ENCODE measurements around the gene INPP5D.
"Not testable (repeated sequence)": the region's sequence is repeated elsewhere in the genome, so short reads cannot be mapped to it uniquely, and the experiment has no call there.

INPP5D gene

GRCh38 chr2:233064530-233065199 lies 4.5 kb downstream of the INPP5D start:
- FAIRE-seq (no peak), DNase-seq (ENCODE audit: insufficient read length, low spot score) (no peak)
- no peak for TF ChIP-seq POLR2A (IDR thresholded peaks at IDR 0.05; ENCODE audit: low read depth, low read length)

GRCh38 chr2:233065200-233065589 lies 5.1 kb downstream of the INPP5D start:
- DNase-seq (ENCODE audit: insufficient read length, low spot score); FAIRE-seq: not testable (repeated sequence)

- DNase-seq (ENCODE audit: insufficient read length, low spot score) (no peak), FAIRE-seq (no peak)
- no peak for TF ChIP-seq POLR2A (IDR thresholded peaks at IDR 0.05; ENCODE audit: low read depth, low read length)
Measured at GRCh38 chr2:233065954-233066470, 5.9 kb downstream of the INPP5D start.

- DNase-seq (ENCODE audit: insufficient read length, low spot score): no peak
- no peak for FAIRE-seq
- no peak for TF ChIP-seq POLR2A (IDR thresholded peaks at IDR 0.05; ENCODE audit: low read depth, low read length)
Measured at GRCh38 chr2:233068762-233069418, 8.7 kb downstream of the INPP5D start.

GRCh38 chr2:233072838-233073237 lies 12.7 kb downstream of the INPP5D start:
- DNase-seq (ENCODE audit: insufficient read length, low spot score) (no peak), FAIRE-seq (no peak)
- no peak for TF ChIP-seq POLR2A (IDR thresholded peaks at IDR 0.05; ENCODE audit: low read depth, low read length)

GRCh38 chr2:233074106-233074505 lies 14.0 kb downstream of the INPP5D start:
- DNase-seq (ENCODE audit: insufficient read length, low spot score): no peak
- FAIRE-seq: no peak
- no peak for TF ChIP-seq POLR2A (IDR thresholded peaks at IDR 0.05; ENCODE audit: low read depth, low read length)

- no peak for FAIRE-seq
- no peak for TF ChIP-seq POLR2A (IDR thresholded peaks at IDR 0.05; ENCODE audit: low read depth, low read length)
- no peak for DNase-seq (ENCODE audit: insufficient read length, low spot score)
Measured at GRCh38 chr2:233075141-233075965, 15.2 kb downstream of the INPP5D start.

- FAIRE-seq: no peak
- no peak for DNase-seq (ENCODE audit: insufficient read length, low spot score)
- TF ChIP-seq POLR2A (IDR thresholded peaks at IDR 0.05; ENCODE audit: low read depth, low read length): no peak
Measured at GRCh38 chr2:233075966-233076339, 15.8 kb downstream of the INPP5D start.

- DNase-seq (ENCODE audit: insufficient read length, low spot score): no peak
- no peak for FAIRE-seq
- TF ChIP-seq POLR2A (IDR thresholded peaks at IDR 0.05; ENCODE audit: low read depth, low read length): no peak
Measured at GRCh38 chr2:233076749-233077148, 16.6 kb downstream of the INPP5D start.

- no peak for FAIRE-seq
- no peak for DNase-seq (ENCODE audit: insufficient read length, low spot score)
- no peak for TF ChIP-seq POLR2A (IDR thresholded peaks at IDR 0.05; ENCODE audit: low read depth, low read length)
Measured at GRCh38 chr2:233079473-233079877, 19.3 kb downstream of the INPP5D start.

GRCh38 chr2:233079953-233080835 lies 20.1 kb downstream of the INPP5D start:
- FAIRE-seq (no peak), DNase-seq (ENCODE audit: insufficient read length, low spot score) (no peak)

GRCh38 chr2:233080836-233081229 lies 20.7 kb downstream of the INPP5D start:
- DNase-seq (ENCODE audit: insufficient read length, low spot score) (no peak), FAIRE-seq (no peak)
- TF ChIP-seq POLR2A (IDR thresholded peaks at IDR 0.05; ENCODE audit: low read depth, low read length): no peak

More at GRCh38 chr2:233079953-233080835, 20.1 kb downstream of the INPP5D start:
- no peak for TF ChIP-seq POLR2A (IDR thresholded peaks at IDR 0.05; ENCODE audit: low read depth, low read length)

GRCh38 chr2:233081232-233081730 lies 21.1 kb downstream of the INPP5D start:
- DNase-seq (ENCODE audit: insufficient read length, low spot score) (no peak), FAIRE-seq (no peak)
- TF ChIP-seq POLR2A (IDR thresholded peaks at IDR 0.05; ENCODE audit: low read depth, low read length): no peak

Data from H54 (cell line).